IMR-90 (cell line): ENCODE data around the gene AKAP6. TPM values are rescaled to one million over a fixed set of nuclear protein-coding genes. Genes with fewer than 3 reads are reported as not detected.

ENCODE experiments used
- ATAC-seq: fragments of 200-7000 bp; cut with Tn5 transposase; 2 replicates; pipeline ENCODE4 v1.9.1; 2020; ENCODE audit warnings: low read depth, mild to moderate bottlenecking, moderate library complexity
- BruUV-seq: library from RNA; stranded (reverse); fragments of 400-500 nt; replicated peaks from 2 replicates; lab custom pipeline; 2021; lab: Mats Ljungman, UMichigan
- CTCF ChIA-PET: fragments of 300-600 bp; formaldehyde crosslinking; extraction: SDS; loops from one replicate; lab custom pipeline; 2021; ENCODE audit warnings: antibody characterized with exemption; lab: Yijun Ruan, JAX
- POLR2A ChIA-PET: fragments of 300-600 bp; sonication (Branson Sonifier 250); formaldehyde crosslinking; loops from one replicate; lab custom pipeline; 2022; ENCODE audit warnings: antibody characterized with exemption; ENCODE audit not compliant: unreplicated experiment; lab: Charles Lee
- DNase-seq: peaks from one replicate; pipeline ENCODE4 v3.0.0; 2013
- H2AFZ ChIP-seq: replicated peaks from 2 replicates; pipeline ENCODE3; 2013; ENCODE audit warnings: low read length, mild to moderate bottlenecking; ENCODE audit not compliant: poor library complexity
- H2AK5ac ChIP-seq: 2 replicates; pipeline ENCODE4 v1.6.1; 2013; ENCODE audit warnings: low read depth, low read length, inconsistent platforms
- H2AK9ac ChIP-seq: replicated peaks from 2 replicates; pipeline ENCODE3; 2013; ENCODE audit warnings: mild to moderate bottlenecking, low read depth, low read length, moderate library complexity; ENCODE audit not compliant: poor library complexity
- H2BK120ac ChIP-seq: 2 replicates; pipeline ENCODE4 v1.6.1; 2013; ENCODE audit warnings: low read depth, low read length, inconsistent platforms
- H2BK15ac ChIP-seq: 3 replicates; pipeline ENCODE4 v1.6.1; 2013; ENCODE audit warnings: low read depth, low read length, inconsistent platforms
- H2BK20ac ChIP-seq: 2 replicates; pipeline ENCODE4 v1.6.1; 2013; ENCODE audit warnings: low read depth, mild to moderate bottlenecking, inconsistent platforms, low read length, moderate library complexity
- H2BK5ac ChIP-seq: 2 replicates; pipeline ENCODE4 v1.6.1; 2013; ENCODE audit warnings: mild to moderate bottlenecking, low read depth, low read length, inconsistent platforms; ENCODE audit not compliant: poor library complexity, severe bottlenecking
- H3K14ac ChIP-seq: replicated peaks from 2 replicates; pipeline ENCODE4 v1.6.1; 2013; ENCODE audit warnings: low read depth, low read length, inconsistent platforms
- H3K18ac ChIP-seq: 2 replicates; pipeline ENCODE4 v1.6.1; 2013; ENCODE audit warnings: low read depth, low read length, control low read depth
- H3K23ac ChIP-seq: 2 replicates; pipeline ENCODE4 v1.6.1; 2013; ENCODE audit warnings: low read depth, low read length, inconsistent platforms
- H3K27ac ChIP-seq: 2 replicates; pipeline ENCODE4 v1.5.1; 2013; ENCODE audit warnings: mild to moderate bottlenecking, control low read depth, low read length; ENCODE audit not compliant: insufficient read depth
- H3K27me3 ChIP-seq: 2 replicates; pipeline ENCODE4 v1.6.1; 2013; ENCODE audit warnings: low read length; ENCODE audit not compliant: control insufficient read depth, insufficient read depth
- H3K36me3 ChIP-seq: 2 replicates; pipeline ENCODE4 v1.6.1; 2013; ENCODE audit warnings: low read length, mixed read lengths; ENCODE audit not compliant: control insufficient read depth, insufficient read depth
- H3K4ac ChIP-seq: 2 replicates; pipeline ENCODE4 v1.6.1; 2013; ENCODE audit warnings: low read depth, low read length, inconsistent platforms
- H3K4me1 ChIP-seq: 2 replicates; pipeline ENCODE4 v1.6.1; 2013; ENCODE audit warnings: low read length, mixed read lengths; ENCODE audit not compliant: control insufficient read depth, insufficient read depth
- H3K4me2 ChIP-seq: 2 replicates; pipeline ENCODE4 v1.6.1; 2013; ENCODE audit warnings: low read depth, mild to moderate bottlenecking, control low read depth, low read length, moderate library complexity
- H3K4me3 ChIP-seq: 2 replicates; pipeline ENCODE4 v1.5.1; 2013; ENCODE audit warnings: low read depth, mild to moderate bottlenecking, control low read depth, low read length, moderate library complexity; ENCODE audit not compliant: insufficient read depth
- H3K56ac ChIP-seq: 2 replicates; pipeline ENCODE4 v1.6.1; 2013; ENCODE audit warnings: low read length, inconsistent platforms; ENCODE audit not compliant: insufficient read depth; ENCODE audit errors: extremely low read depth
- H3K79me1 ChIP-seq, 2 experiments: 2 replicates each; pipeline ENCODE4 v1.6.1; 2013; ENCODE audit warnings: low read length in 2 of 2, inconsistent platforms in 1 of 2, low read depth in 1 of 2
- H3K9ac ChIP-seq: 2 replicates; pipeline ENCODE4 v1.6.1; 2013; ENCODE audit warnings: low read depth, low read length, control low read depth
- H3K9me1 ChIP-seq: 2 replicates; pipeline ENCODE4 v1.6.1; 2013; ENCODE audit warnings: low read length, inconsistent platforms; ENCODE audit not compliant: insufficient read depth
- H3K9me3 ChIP-seq: 2 replicates; pipeline ENCODE4 v1.6.1; 2013; ENCODE audit warnings: low read length; ENCODE audit not compliant: control insufficient read depth, insufficient read depth
- H4K20me1 ChIP-seq: 2 replicates; pipeline ENCODE4 v1.6.1; 2013; ENCODE audit warnings: low read length, inconsistent platforms; ENCODE audit not compliant: insufficient read depth
- H4K5ac ChIP-seq: 2 replicates; pipeline ENCODE4 v1.6.1; 2013; ENCODE audit warnings: mild to moderate bottlenecking, low read depth, low read length, control low read depth
- H4K8ac ChIP-seq, 2 experiments: 2 replicates each; pipeline ENCODE4 v1.6.1; 2013; ENCODE audit warnings: low read depth in 2 of 2, low read length in 2 of 2, control low read depth in 1 of 2, inconsistent platforms in 1 of 2
- H4K91ac ChIP-seq: 2 replicates; pipeline ENCODE4 v1.6.1; 2013; ENCODE audit warnings: low read depth, low read length, inconsistent platforms; ENCODE audit not compliant: insufficient read depth
- BHLHE40 ChIP-seq: fragments of 150-350 bp; IDR thresholded peaks from 2 replicates; pipeline ENCODE4 v1.6.1; 2016; ENCODE audit warnings: mild to moderate bottlenecking, low read depth, low read length
- CEBPB ChIP-seq: IDR thresholded peaks from 2 replicates; pipeline ENCODE4 v1.6.1; 2012; ENCODE audit warnings: low read depth, low read length, improper control_type of control experiment
- CTCF ChIP-seq: conservative IDR thresholded peaks from 2 replicates; pipeline ENCODE4 v1.5.1; 2012; ENCODE audit warnings: mild to moderate bottlenecking, low read depth, low read length, improper control_type of control experiment
- ELK1 ChIP-seq: fragments of 150-350 bp; IDR thresholded peaks from 2 replicates; pipeline ENCODE4 v1.6.1; 2016; ENCODE audit warnings: low read depth, mild to moderate bottlenecking, low read length, moderate library complexity, borderline replicate concordance
- FOS ChIP-seq: fragments of 150-350 bp; IDR thresholded peaks from 2 replicates; pipeline ENCODE4 v1.6.1; 2016; ENCODE audit warnings: low read depth, low read length
- MAZ ChIP-seq: IDR thresholded peaks from 2 replicates; pipeline ENCODE4 v1.6.1; 2012; ENCODE audit warnings: low read depth, mild to moderate bottlenecking, low read length, improper control_type of control experiment, moderate library complexity, borderline replicate concordance
- MXI1 ChIP-seq: IDR thresholded peaks from 2 replicates; pipeline ENCODE4 v1.6.1; 2012; ENCODE audit warnings: low read depth, mild to moderate bottlenecking, low read length, moderate library complexity, borderline replicate concordance
- RAD21 ChIP-seq: IDR thresholded peaks from 2 replicates; pipeline ENCODE4 v1.6.1; 2012; ENCODE audit warnings: low read length, improper control_type of control experiment
- RCOR1 ChIP-seq: IDR thresholded peaks from 2 replicates; pipeline ENCODE4 v1.6.1; 2012; ENCODE audit warnings: mild to moderate bottlenecking, low read length, improper control_type of control experiment; ENCODE audit not compliant: insufficient replicate concordance
- RFX5 ChIP-seq: IDR thresholded peaks from 2 replicates; pipeline ENCODE4 v1.8.0; 2012; ENCODE audit warnings: low read depth, mild to moderate bottlenecking, low read length, moderate library complexity
- SMC3 ChIP-seq: fragments of 150-350 bp; IDR thresholded peaks from 2 replicates; pipeline ENCODE4 v1.6.1; 2016; ENCODE audit warnings: low read depth, mild to moderate bottlenecking, antibody characterized with exemption, low read length, moderate library complexity
- USF2 ChIP-seq: fragments of 150-350 bp; IDR thresholded peaks from 2 replicates; pipeline ENCODE4 v1.6.1; 2017; ENCODE audit warnings: mild to moderate bottlenecking, antibody characterized with exemption, low read length, low read depth
- dilution Hi-C: fragments of 300-500 bp; cut with HindIII; formaldehyde crosslinking; loops from one replicate; pipeline ENCODE4 v1.14.3; 2018; ENCODE audit warnings: low sequenced_read_pairs; ENCODE audit not compliant: unreplicated experiment
- in situ Hi-C: fragments of 300-500 bp; cut with MboI; formaldehyde crosslinking; loops from 3 replicates; pipeline ENCODE4 v1.14.3; 2019; ENCODE audit warnings: low sequenced_read_pairs, inconsistent platforms, mixed read lengths
- intact Hi-C: fragments of 100-400 bp; cut with micrococcal nuclease; formaldehyde crosslinking; loops from 2 replicates; pipeline ENCODE4 v1.10.0; 2022
- polyA plus RNA-seq, 3 experiments: library from polyadenylated mRNA; depleted of rRNA; stranded (reverse); fragments of >200 nt; gene quantifications; 2 replicates each; pipeline ENCODE4 v1.2.3, GENCODE V29; 2012; ENCODE audit warnings: low replicate concordance in 1 of 3
- total RNA-seq: library from RNA; depleted of rRNA; stranded (reverse); fragments of >200 nt; gene quantifications from 2 replicates; pipeline ENCODE4 v1.2.3, GENCODE V29; 2012

The AKAP6 gene
- total and polyA plus RNA-seq, 2 of the 4 experiments (the other 2 are of a cell fraction): 0.22 to 1.6 TPM

GRCh38 chr14:32816588-32816987 lies 487.5 kb downstream of the AKAP6 start:
- Histone ChIP-seq H3K79me1 (no peaks in the 10 kb centered on the region), H2BK5ac (no peak overlapping the region), H2AFZ (no peak overlapping the region), H3K9me3 (no peaks in the 10 kb centered on the region), H2BK20ac (no peak overlapping the region), H4K5ac (no peak overlapping the region), H2BK15ac (no peak overlapping the region), H3K36me3 (no peaks in the 10 kb centered on the region), H3K23ac (no peak overlapping the region), H4K91ac (no peak overlapping the region), H3K4ac (no peak overlapping the region), H4K20me1 (no peaks in the 10 kb centered on the region), H3K27me3 (no peaks in the 10 kb centered on the region), H2AK9ac (no peak overlapping the region), H3K4me3 (no peak overlapping the region), H3K9me1 (no peaks in the 10 kb centered on the region), H3K27ac (no peak overlapping the region), H2AK5ac (no peak overlapping the region), H4K8ac (no peak overlapping the region), H3K9ac (no peak overlapping the region), H2BK120ac (no peak overlapping the region), H3K18ac (no peak overlapping the region), H3K4me2 (no peak overlapping the region), H3K14ac (no peak overlapping the region), H3K56ac (no peak overlapping the region), H3K4me1 (peaks cover 4% of the 10 kb centered on the region)
- no peak for ATAC-seq
- no TSS peak for BruUV-seq
- in situ Hi-C loops: no loop called here
- ChIA-PET CTCF (interaction anchor here (0.6 kb wide), 1 partner anchor 92 kb away, joined by 4 read pairs; no protein-coding TSS in a partner anchor), POLR2A (no interaction called here)
- dilution Hi-C loops: no loop called here
- no peak for DNase-seq
- intact Hi-C loops: loop anchor here (10.0 kb wide), 1 partner anchor 202 kb away; no protein-coding TSS in a partner anchor
- no peak for TF ChIP-seq CEBPB
- TF ChIP-seq MAZ: no peak
- TF ChIP-seq USF2: no peak
- no peak for TF ChIP-seq RCOR1
- no peak for TF ChIP-seq FOS
- TF ChIP-seq SMC3: no peak
- no peak for TF ChIP-seq ELK1
- TF ChIP-seq CTCF: no peak
- TF ChIP-seq RFX5: no peak
- no peak for TF ChIP-seq MXI1
- TF ChIP-seq BHLHE40: no peak
- no peak for TF ChIP-seq RAD21
